Trophoblast cell (in vitro differentiated cells and primary cell): Measurements from ENCODE around the gene RNF32.

ENCODE experiments used
- DNase-seq, 2 donors: peaks; one replicate each; pipeline ENCODE4 v3.0.0-alpha.2; 2016
- H2AFZ ChIP-seq: 2 replicates; pipeline ENCODE4 v1.6.1; 2013; ENCODE audit warnings: low read length, moderate library complexity, mild to moderate bottlenecking; ENCODE audit not compliant: insufficient read depth, poor library complexity
- H2AK5ac ChIP-seq: 2 replicates; pipeline ENCODE4 v1.6.1; 2013; ENCODE audit warnings: mild to moderate bottlenecking, low read length
- H2BK120ac ChIP-seq: 2 replicates; pipeline ENCODE4 v1.6.1; 2013; ENCODE audit warnings: low read length, mild to moderate bottlenecking, moderate library complexity; ENCODE audit not compliant: insufficient read depth, poor library complexity
- H2BK12ac ChIP-seq: 2 replicates; pipeline ENCODE4 v1.6.1; 2013; ENCODE audit warnings: mild to moderate bottlenecking, low read length, moderate library complexity
- H2BK5ac ChIP-seq: 2 replicates; pipeline ENCODE4 v1.6.1; 2013; ENCODE audit warnings: low read length, low read depth, moderate library complexity, mild to moderate bottlenecking; ENCODE audit not compliant: poor library complexity
- H3K14ac ChIP-seq: 2 replicates; pipeline ENCODE4 v1.6.1; 2013; ENCODE audit warnings: mild to moderate bottlenecking, low read length
- H3K18ac ChIP-seq: 2 replicates; pipeline ENCODE4 v1.6.1; 2013; ENCODE audit warnings: mild to moderate bottlenecking, low read length
- H3K23ac ChIP-seq: 2 replicates; pipeline ENCODE4 v1.6.1; 2013; ENCODE audit warnings: low read length
- H3K27ac ChIP-seq: 2 replicates; pipeline ENCODE4 v1.5.1; 2013; ENCODE audit warnings: low read depth, mild to moderate bottlenecking, inconsistent platforms, low read length, moderate library complexity
- H3K27me3 ChIP-seq: 2 replicates; pipeline ENCODE4 v1.6.1; 2013; ENCODE audit warnings: inconsistent platforms, mild to moderate bottlenecking, low read length, moderate library complexity; ENCODE audit not compliant: insufficient read depth
- H3K36me3 ChIP-seq, 2 experiments: 1 replicate in 1 of 2; 2 replicates in 1 of 2; pipeline ENCODE4 v1.6.1; 2013; ENCODE audit warnings: low read length in 2 of 2, mild to moderate bottlenecking in 2 of 2, moderate library complexity in 1 of 2; ENCODE audit not compliant: insufficient read depth in 2 of 2, control insufficient read depth in 1 of 2
- H3K4ac ChIP-seq: 2 replicates; pipeline ENCODE4 v1.6.1; 2013; ENCODE audit warnings: low read depth, mild to moderate bottlenecking, low read length, moderate library complexity
- H3K4me1 ChIP-seq, 2 experiments: 1 replicate in 1 of 2; 2 replicates in 1 of 2; pipeline ENCODE4 v1.6.1; 2013; ENCODE audit warnings: low read length in 2 of 2, mild to moderate bottlenecking in 2 of 2, moderate library complexity in 1 of 2; ENCODE audit not compliant: insufficient read depth in 2 of 2, control insufficient read depth in 1 of 2
- H3K4me2 ChIP-seq: 2 replicates; pipeline ENCODE4 v1.6.1; 2013; ENCODE audit warnings: inconsistent platforms, mild to moderate bottlenecking, low read length, moderate library complexity
- H3K4me3 ChIP-seq: 2 replicates; pipeline ENCODE4 v1.5.1; 2013; ENCODE audit warnings: mild to moderate bottlenecking, low read depth, low read length, inconsistent platforms
- H3K79me1 ChIP-seq: one replicate; pipeline ENCODE4 v1.6.1; 2013; ENCODE audit warnings: low read length
- H3K79me2 ChIP-seq: 2 replicates; pipeline ENCODE4 v1.6.1; 2013; ENCODE audit warnings: low read length, mild to moderate bottlenecking; ENCODE audit not compliant: control insufficient read depth, insufficient read depth, poor library complexity
- H3K9ac ChIP-seq: 2 replicates; pipeline ENCODE4 v1.6.1; 2013; ENCODE audit warnings: mild to moderate bottlenecking, low read length
- H3K9me3 ChIP-seq: 2 replicates; pipeline ENCODE4 v1.6.1; 2013; ENCODE audit warnings: low read depth, mild to moderate bottlenecking, control low read depth, inconsistent platforms, low read length; ENCODE audit not compliant: insufficient read depth
- H4K12ac ChIP-seq: 2 replicates; pipeline ENCODE4 v1.6.1; 2013; ENCODE audit warnings: low read depth, mild to moderate bottlenecking, low read length, moderate library complexity
- H4K8ac ChIP-seq: 2 replicates; pipeline ENCODE4 v1.6.1; 2013; ENCODE audit warnings: low read depth, mild to moderate bottlenecking, low read length, moderate library complexity
- H4K91ac ChIP-seq: one replicate; pipeline ENCODE4 v1.6.1; 2013; ENCODE audit warnings: low read depth, mild to moderate bottlenecking, low read length, moderate library complexity
- WGBS: extraction: QIAGEN DNeasy Blood & Tissue Kit; methylation state at CpG from one replicate; pipeline ENCODE4 v1.1.7; 2013; ENCODE audit warnings: missing lambda C conversion rate; ENCODE audit not compliant: insufficient read length, insufficient coverage; ENCODE audit errors: extremely low coverage; 5-methylcytosine and 5-hydroxymethylcytosine counted together

RNF32 gene

GRCh38 chr7:156673902-156674301 lies 33.3 kb downstream of the RNF32 start:
- Histone ChIP-seq H3K23ac (no peak overlapping the region), H3K14ac (no peak overlapping the region), H3K27ac (no peak overlapping the region), H3K4me3 (no peak overlapping the region), H3K18ac (no peak overlapping the region), H2BK5ac (no peak overlapping the region), H3K79me1 (no peaks in the 10 kb centered on the region), H4K8ac (no peak overlapping the region), H3K9me3 (peaks cover 1% of the 10 kb centered on the region), H2AFZ (no peak overlapping the region), H3K4me2 (no peak overlapping the region), H3K4me1 (no peaks in the 10 kb centered on the region), H3K79me2 (no peaks in the 10 kb centered on the region), H2BK120ac (no peak overlapping the region), H3K36me3 (peaks cover 13 to 21% of the 10 kb centered on the region in 2 experiments), H2AK5ac (no peak overlapping the region), H3K9ac (no peak overlapping the region), H4K12ac (no peak overlapping the region), H2BK12ac (no peak overlapping the region), H3K27me3 (no peaks in the 10 kb centered on the region), H4K91ac (no peak overlapping the region), H3K4ac (no peak overlapping the region)
- no CpG with 5 or more reads among the region's 9 CpGs for WGBS
- no peak for DNase-seq

- Histone ChIP-seq H4K8ac (no peak overlapping the region), H3K4me2 (no peak overlapping the region), H3K4me1 (no peaks in the 10 kb centered on the region), H2BK12ac (no peak overlapping the region), H3K36me3 (peaks cover 17 to 20% of the 10 kb centered on the region in 2 experiments), H3K27ac (no peak overlapping the region), H3K27me3 (no peaks in the 10 kb centered on the region), H4K12ac (no peak overlapping the region), H3K23ac (no peak overlapping the region), H3K79me2 (no peaks in the 10 kb centered on the region), H2AFZ (no peak overlapping the region), H3K9ac (no peak overlapping the region), H3K4ac (no peak overlapping the region), H2AK5ac (no peak overlapping the region), H2BK120ac (no peak overlapping the region), H3K4me3 (no peak overlapping the region), H4K91ac (no peak overlapping the region), H3K14ac (no peak overlapping the region), H3K79me1 (no peaks in the 10 kb centered on the region), H2BK5ac (no peak overlapping the region), H3K18ac (no peak overlapping the region), H3K9me3 (peaks cover 1% of the 10 kb centered on the region)
- WGBS: no CpG with 5 or more reads among the region's 9 CpGs
- DNase-seq: no peak
These were observed 35.1 kb downstream of the RNF32 start for GRCh38 chr7:156675721-156676120.

- H3K79me1 ChIP-seq: no peaks in the 10 kb centered on the region
- H3K18ac ChIP-seq: no peak overlapping the region
- no peaks in the 10 kb centered on the region for H3K4me1 ChIP-seq
- no peak for DNase-seq
- H3K36me3 ChIP-seq: peaks cover 17 to 22% of the 10 kb centered on the region in 2 experiments
- no peak overlapping the region for H2BK120ac ChIP-seq
- H3K27ac ChIP-seq: no peak overlapping the region
- H3K79me2 ChIP-seq: no peaks in the 10 kb centered on the region
- no peak overlapping the region for H2BK12ac ChIP-seq
- WGBS: no CpG with 5 or more reads among the region's 19 CpGs
- no peak overlapping the region for H2AFZ ChIP-seq
- H3K4ac ChIP-seq: no peak overlapping the region
- no peaks in the 10 kb centered on the region for H3K27me3 ChIP-seq
- no peak overlapping the region for H2BK5ac ChIP-seq
- H4K8ac ChIP-seq: no peak overlapping the region
- H4K12ac ChIP-seq: no peak overlapping the region
- no peak overlapping the region for H3K4me3 ChIP-seq
- no peak overlapping the region for H3K23ac ChIP-seq
- no peak overlapping the region for H4K91ac ChIP-seq
- peaks cover 3% of the 10 kb centered on the region for H3K9me3 ChIP-seq
- no peak overlapping the region for H3K9ac ChIP-seq
- no peak overlapping the region for H3K14ac ChIP-seq
- H3K4me2 ChIP-seq: no peak overlapping the region
- no peak overlapping the region for H2AK5ac ChIP-seq
These were observed 35.7 kb downstream of the RNF32 start for GRCh38 chr7:156676263-156676662.

- Histone ChIP-seq H3K79me1 (no peaks in the 10 kb centered on the region), H2AK5ac (no peak overlapping the region), H3K4me3 (no peak overlapping the region), H2BK5ac (no peak overlapping the region), H2BK120ac (no peak overlapping the region), H3K27me3 (no peaks in the 10 kb centered on the region), H3K9me3 (peaks cover 3% of the 10 kb centered on the region), H3K18ac (no peak overlapping the region), H3K4ac (no peak overlapping the region), H3K23ac (no peak overlapping the region), H4K12ac (no peak overlapping the region), H3K14ac (peak overlapping the region; percentile 29), H3K79me2 (no peaks in the 10 kb centered on the region), H4K91ac (no peak overlapping the region), H2AFZ (no peak overlapping the region), H3K9ac (no peak overlapping the region), H3K4me1 (no peaks in the 10 kb centered on the region), H3K4me2 (no peak overlapping the region), H2BK12ac (no peak overlapping the region), H3K27ac (no peak overlapping the region), H4K8ac (no peak overlapping the region), H3K36me3 (peaks cover 14 to 22% of the 10 kb centered on the region in 2 experiments)
- no peak for DNase-seq
- WGBS: no CpG with 5 or more reads among the region's 9 CpGs
These were observed 36.9 kb downstream of the RNF32 start for GRCh38 chr7:156677374-156678054.
